Esophagus muscularis mucosa (tissue), 4 donors: Measurements from ENCODE around the gene PPP1R10. TPM values are rescaled to one million over a fixed set of nuclear protein-coding genes. Genes with fewer than 3 reads are reported as not detected.

Experiments used
- DNase-seq: peaks from one replicate; pipeline ENCODE4 v3.0.0-alpha.2; 2017; ENCODE audit errors: extremely low spot score
- H3K27ac ChIP-seq, 4 donors: fragments of 200-600 bp; sonication (generic); replicated peaks in 1 of 4; 1 replicate in 3 of 4; 2 replicates in 1 of 4; pipeline ENCODE4 v1.5.1; 2016 to 2019; ENCODE audit warnings: mild to moderate bottlenecking in 1 of 4
- H3K27me3 ChIP-seq, 4 donors: fragments of 200-600 bp; sonication (generic); one replicate each; pipeline versions ENCODE4 v1.5.1 to v1.6.0; 2016 to 2019
- H3K36me3 ChIP-seq, 4 donors: fragments of 200-600 bp; sonication (generic); one replicate each; pipeline ENCODE4 v1.5.1; 2016 to 2019
- H3K4me1 ChIP-seq, 4 donors: fragments of 200-600 bp; sonication (generic); one replicate each; pipeline ENCODE4 v1.5.1; 2016 to 2019
- H3K4me3 ChIP-seq, 4 donors: fragments of 200-600 bp; sonication (generic); 1 replicate in 2 of 4; 2 replicates in 2 of 4; pipeline ENCODE4 v1.5.1; 2016 to 2019; ENCODE audit warnings: mild to moderate bottlenecking in 4 of 4, moderate library complexity in 1 of 4
- H3K9me3 ChIP-seq, 4 donors: fragments of 200-600 bp; sonication (generic); 1 replicate in 3 of 4; 2 replicates in 1 of 4; pipeline ENCODE4 v1.5.1; 2016 to 2019
- EP300 ChIP-seq: sonication (generic); formaldehyde crosslinking; IDR thresholded peaks from one replicate; pipeline ENCODE4 v1.6.1; 2017; ENCODE audit warnings: antibody characterized with exemption
- POLR2A ChIP-seq: fragments of 450-650 bp; IDR thresholded peaks from one replicate; pipeline ENCODE4 v1.6.1; 2017; ENCODE audit warnings: antibody characterized with exemption, moderate library complexity, mild to moderate bottlenecking, low read depth
- POLR2AphosphoS5 ChIP-seq, 2 donors: sonication (generic); formaldehyde crosslinking; IDR thresholded peaks; one replicate each; pipeline ENCODE4 v1.6.1; 2017; ENCODE audit warnings: antibody characterized with exemption in 2 of 2
- WGBS: methylation state at CpG from one replicate; pipeline ENCODE4 v1.1.5; 2018; 5-methylcytosine and 5-hydroxymethylcytosine counted together
- intact Hi-C: fragments of 100-400 bp; cut with DNase I; formaldehyde crosslinking; loops from one replicate; pipeline ENCODE4 v1.15.1; 2023
- total RNA-seq, 4 donors: library from RNA; depleted of rRNA; stranded (reverse); fragments of >200 nt; gene quantifications; one replicate each; pipeline versions ENCODE4 v1.1.0 to v1.2.1, GENCODE V29; 2016
- TF ChIP-seq, protein P1 (sequence below), 3 experiments: fragments of 200-600 bp in 2 of 3; fragments of 450-650 bp in 1 of 3; sonication (generic) in 2 of 3; IDR thresholded peaks; one replicate each; pipeline ENCODE4 v1.5.1; 2017 to 2019; ENCODE audit warnings: antibody characterized with exemption in 3 of 3, mild to moderate bottlenecking in 2 of 3, moderate library complexity in 1 of 3

Gene PPP1R10
- total RNA-seq, 4 donors from 2014 or later, result 24.5 to 53.6 (median 37.9) TPM

DNA sequence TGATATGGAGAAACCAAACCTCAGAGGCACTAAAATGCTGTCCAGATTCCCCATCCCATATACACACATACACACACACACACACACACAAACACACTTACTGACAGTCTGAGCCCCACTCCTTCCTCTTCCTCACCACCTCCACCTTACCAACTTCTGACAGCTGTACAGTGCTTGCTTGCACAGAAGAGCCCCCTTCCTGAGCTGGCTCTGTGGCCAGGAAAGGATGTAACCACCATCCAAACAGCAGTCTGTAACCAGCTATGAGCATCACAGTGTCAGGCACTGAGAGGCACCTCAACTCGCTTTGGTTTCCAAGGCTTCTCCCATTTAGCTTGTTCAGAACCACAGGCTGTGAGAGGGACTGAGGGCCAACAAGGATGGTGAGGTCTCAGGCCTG, 24.0 kb upstream of the PPP1R10 start:
- Histone ChIP-seq H3K27ac (no peak overlapping the region), H3K36me3 (peaks cover 13 to 74% (median 45%) of the 10 kb centered on the region in 4 donors), H3K4me3 (no peak overlapping the region), H3K27me3 (no peaks in the 10 kb centered on the region), H3K9me3 (no peaks in the 10 kb centered on the region), H3K4me1 (peaks cover 0 to 6% (median under 1%) of the 10 kb centered on the region in 4 donors)
- TF ChIP-seq, protein P1, sequence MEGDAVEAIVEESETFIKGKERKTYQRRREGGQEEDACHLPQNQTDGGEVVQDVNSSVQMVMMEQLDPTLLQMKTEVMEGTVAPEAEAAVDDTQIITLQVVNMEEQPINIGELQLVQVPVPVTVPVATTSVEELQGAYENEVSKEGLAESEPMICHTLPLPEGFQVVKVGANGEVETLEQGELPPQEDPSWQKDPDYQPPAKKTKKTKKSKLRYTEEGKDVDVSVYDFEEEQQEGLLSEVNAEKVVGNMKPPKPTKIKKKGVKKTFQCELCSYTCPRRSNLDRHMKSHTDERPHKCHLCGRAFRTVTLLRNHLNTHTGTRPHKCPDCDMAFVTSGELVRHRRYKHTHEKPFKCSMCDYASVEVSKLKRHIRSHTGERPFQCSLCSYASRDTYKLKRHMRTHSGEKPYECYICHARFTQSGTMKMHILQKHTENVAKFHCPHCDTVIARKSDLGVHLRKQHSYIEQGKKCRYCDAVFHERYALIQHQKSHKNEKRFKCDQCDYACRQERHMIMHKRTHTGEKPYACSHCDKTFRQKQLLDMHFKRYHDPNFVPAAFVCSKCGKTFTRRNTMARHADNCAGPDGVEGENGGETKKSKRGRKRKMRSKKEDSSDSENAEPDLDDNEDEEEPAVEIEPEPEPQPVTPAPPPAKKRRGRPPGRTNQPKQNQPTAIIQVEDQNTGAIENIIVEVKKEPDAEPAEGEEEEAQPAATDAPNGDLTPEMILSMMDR (IDR thresholded peaks at IDR 0.05), result no peak
- TF ChIP-seq POLR2AphosphoS5 (IDR thresholded peaks at IDR 0.05) (no peak), EP300 (no peak)
- no peak for DNase-seq
- intact Hi-C loops, result no loop called here
- no CpG with 5 or more reads among the region's 1 CpG for WGBS

DNA sequence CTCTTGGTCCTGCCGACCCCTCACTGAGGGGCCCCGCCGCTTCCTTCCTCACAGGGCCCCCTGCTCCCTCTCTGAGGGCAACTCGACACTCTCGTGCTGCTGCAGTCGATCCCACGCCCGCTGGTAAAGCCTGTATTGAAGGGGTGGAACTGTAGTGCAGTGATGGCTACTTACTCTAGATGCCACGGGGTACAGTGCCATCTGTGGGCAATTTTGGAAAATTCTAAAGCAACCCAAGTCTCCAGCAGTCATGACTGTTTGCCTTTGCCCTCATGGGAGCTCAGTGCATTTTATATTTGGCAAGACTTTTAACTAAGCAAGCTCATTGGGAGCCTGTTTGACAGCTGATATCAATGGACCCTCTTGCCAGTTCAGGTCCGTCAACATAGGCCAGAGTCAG, 23.4 kb upstream of the PPP1R10 start:
- intact Hi-C loops, result no loop called here
- no peak for DNase-seq
- H3K36me3 ChIP-seq, result peaks cover 13 to 71% (median 45%) of the 10 kb centered on the region in 4 donors

DNA sequence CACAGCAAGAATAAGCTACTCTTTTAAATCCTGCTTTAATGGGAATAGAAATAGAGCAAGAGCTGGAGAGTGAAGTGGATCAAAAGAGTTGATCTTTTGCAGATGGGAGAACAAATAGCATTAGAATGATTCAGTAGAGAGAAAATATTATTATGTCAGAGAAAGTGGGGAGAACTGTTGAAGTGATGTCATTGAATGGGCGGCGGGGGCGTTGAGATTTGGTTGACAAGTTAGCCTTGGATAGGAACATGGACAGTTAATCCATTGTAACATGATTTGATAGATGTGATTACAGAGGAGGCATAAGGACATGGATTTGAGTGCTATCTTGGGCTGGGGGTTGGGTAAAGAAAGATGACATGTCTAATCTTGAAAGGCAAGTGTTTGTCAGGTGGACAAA, 18.8 kb upstream of the PPP1R10 start:
- no peak for DNase-seq
- intact Hi-C loops, result no loop called here
- no peaks in the 10 kb centered on the region for H3K27me3 ChIP-seq
- no peak overlapping the region for H3K4me3 ChIP-seq
- H3K9me3 ChIP-seq, result no peaks in the 10 kb centered on the region
- WGBS, result 82% methylated on average over 3 of the region's 3 CpGs
- no peaks in the 10 kb centered on the region for H3K4me1 ChIP-seq
- H3K27ac ChIP-seq, result no peak overlapping the region
- peaks cover 3 to 60% (median 38%) of the 10 kb centered on the region in 4 donors for H3K36me3 ChIP-seq
- TF ChIP-seq POLR2A (no peak), POLR2AphosphoS5 (IDR thresholded peaks at IDR 0.05) (no peak), EP300 (no peak)
- TF ChIP-seq, protein P1 (IDR thresholded peaks at IDR 0.05), result no peak

More for the DNA sequence above, 23.4 kb upstream of the PPP1R10 start:
- Histone ChIP-seq H3K27me3 (no peaks in the 10 kb centered on the region), H3K4me1 (peaks cover 0 to under 1% (median 0%) of the 10 kb centered on the region in 4 donors), H3K27ac (no peak overlapping the region), H3K4me3 (no peak overlapping the region), H3K9me3 (no peaks in the 10 kb centered on the region)
- WGBS, result 86% methylated on average over 10 of the region's 10 CpGs
- TF ChIP-seq, protein P1 (IDR thresholded peaks at IDR 0.05), result no peak
- TF ChIP-seq EP300 (no peak), POLR2A (no peak), POLR2AphosphoS5 (IDR thresholded peaks at IDR 0.05) (no peak)

DNA sequence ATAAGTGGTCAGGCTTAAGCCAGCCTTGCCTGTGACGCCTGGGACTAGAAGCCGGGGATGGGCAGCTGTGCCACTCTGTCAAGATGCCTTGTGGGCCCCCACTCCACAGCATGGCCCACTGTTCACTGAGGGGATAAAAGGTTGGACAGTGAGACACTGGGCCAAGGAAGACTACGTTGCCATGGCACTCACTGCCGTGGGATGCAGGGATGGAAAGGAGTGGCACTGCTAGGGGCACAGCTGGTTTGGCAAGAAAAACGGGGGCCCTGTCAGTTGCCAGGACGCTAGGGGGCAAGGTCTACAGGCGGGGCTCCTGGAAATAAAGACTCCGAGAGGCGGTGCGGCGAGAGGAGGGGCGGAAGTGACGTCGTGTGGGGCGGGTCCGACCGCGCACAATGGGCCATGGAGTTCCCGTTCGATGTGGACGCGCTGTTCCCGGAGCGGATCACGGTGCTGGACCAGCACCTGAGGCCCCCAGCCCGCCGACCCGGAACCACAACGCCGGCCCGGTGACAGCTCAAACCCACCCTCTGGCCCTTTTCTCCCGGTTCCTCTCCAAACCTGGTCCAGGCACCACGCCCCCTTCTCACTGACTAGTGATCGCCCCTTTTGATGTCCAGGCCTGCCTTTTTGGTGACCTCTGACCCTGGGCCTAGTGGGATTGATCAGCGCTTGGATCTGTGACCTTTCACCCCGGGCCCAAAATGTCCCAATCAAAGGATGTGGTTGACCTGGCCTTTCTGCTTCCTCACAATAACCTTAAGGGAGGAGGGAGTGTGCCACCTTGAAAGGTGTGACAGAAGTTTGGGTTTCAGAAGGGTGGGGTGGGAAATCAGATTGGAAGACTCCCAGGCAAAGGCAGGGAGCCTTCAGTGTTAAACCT, 9.7 kb upstream of the PPP1R10 start, which contains the start of gene ATAT1:
TSS of gene ATAT1 (plus strand) at position 391 of the 883 bp plus-strand sequence.
- TF ChIP-seq POLR2A, result no peak
- TF ChIP-seq EP300, result peak; percentile 70
- peak; percentile 83 to 85 for TF ChIP-seq POLR2AphosphoS5 (IDR thresholded peaks at IDR 0.05)
- TF ChIP-seq, protein P1 (IDR thresholded peaks at IDR 0.05), result peak; percentile 38 to 66 (median 47)
- intact Hi-C loops, result loop anchor here (2.0 kb wide), 1 partner anchor 46 kb away; the partner anchor contains the start of gene DHX16
- WGBS, result 11% methylated on average over 8 of the region's 36 CpGs

More for the DNA sequence above, 9.7 kb upstream of the PPP1R10 start, which contains the start of gene ATAT1:
- peak; percentile 98 for DNase-seq
- no peaks in the 10 kb centered on the region for H3K27me3 ChIP-seq
- H3K36me3 ChIP-seq, result peaks cover 40 to 82% (median 69%) of the 10 kb centered on the region in 4 donors
- peak within 1 kb of the TSS; percentile 52 to 66 (median 58) for H3K4me3 ChIP-seq
- H3K4me1 ChIP-seq, result peaks cover 11 to 19% (median 16%) of the 10 kb centered on the region in 4 donors
- no peaks in the 10 kb centered on the region for H3K9me3 ChIP-seq
- H3K27ac ChIP-seq, result peak within 1 kb of the TSS; percentile 91
